K562 (cell line): ENCODE measurements around the gene HOXA2. TPM values are rescaled to one million over a fixed set of nuclear protein-coding genes. Genes with fewer than 3 reads are reported as not detected.

Source experiments
- ATAC-seq: fragments of 200-7000 bp; cut with Tn5 transposase; 3 replicates; pipeline ENCODE4 v1.9.1; 2020; ENCODE audit warnings: moderate library complexity
- BruUV-seq: library from RNA; stranded (reverse); fragments of 400-500 nt; replicated peaks from 2 replicates; lab custom pipeline; 2021; lab: Mats Ljungman, UMichigan
- CTCF ChIA-PET: fragments of 300-600 bp; formaldehyde crosslinking; extraction: SDS; loops from one replicate; lab custom pipeline; 2021; ENCODE audit warnings: low intra/inter-chr PET ratio; lab: Yijun Ruan, JAX
- POLR2A ChIA-PET: fragments of 300-600, 350-650 bp; sonication (Branson Sonifier 250); formaldehyde crosslinking; extraction: SDS; loops from one replicate; lab custom pipeline; 2021; ENCODE audit warnings: antibody characterized with exemption, inconsistent platforms; lab: Yijun Ruan, JAX
- DNase-seq, 4 experiments: peaks; one replicate each; pipeline versions ENCODE4 v3.0.0 to v3.0.0-alpha.2; 2011 to 2018; ENCODE audit warnings: low spot score in 3 of 4, mixed read lengths in 3 of 4; ENCODE audit errors: extremely low read depth in 1 of 4
- FAIRE-seq: peaks from 2 replicates; lab custom pipeline; 2011; peaks lifted over from hg19 to GRCh38; lab: Jason Lieb, UNC
- H2AFZ ChIP-seq: 2 replicates; pipeline ENCODE4 v1.6.0; 2011; ENCODE audit warnings: low read depth, low read length, control low read depth, inconsistent platforms
- H3K27ac ChIP-seq: fragments of 200-600 bp; 3 replicates; pipeline ENCODE4 v1.8.0; 2011; ENCODE audit warnings: low read depth, mild to moderate bottlenecking, control low read depth, inconsistent platforms, low read length, moderate library complexity, mixed read lengths; ENCODE audit errors: extremely low read depth
- H3K27me3 ChIP-seq, 2 experiments: fragments of 300-600 bp in 1 of 2; 2 replicates in 1 of 2; 3 replicates in 1 of 2; pipeline versions ENCODE4 v1.6.0 to v1.8.0; 2011; ENCODE audit warnings: inconsistent platforms in 2 of 2, low read length in 2 of 2, mild to moderate bottlenecking in 1 of 2, mixed read lengths in 1 of 2, moderate library complexity in 1 of 2; ENCODE audit not compliant: control insufficient read depth in 2 of 2, insufficient read depth in 2 of 2
- H3K36me3 ChIP-seq: fragments of 300-600 bp; 3 replicates; pipeline ENCODE4 v1.8.0; 2011; ENCODE audit warnings: mild to moderate bottlenecking, low read length, inconsistent platforms; ENCODE audit not compliant: control insufficient read depth, insufficient read depth
- H3K4me1 ChIP-seq, 2 experiments: fragments of 200-600 bp in 1 of 2; replicated peaks in 1 of 2; 2 replicates in 1 of 2; 3 replicates in 1 of 2; pipeline versions ENCODE4 v1.5.1 to v1.8.0; 2011; ENCODE audit warnings: inconsistent platforms in 2 of 2, low read length in 2 of 2, mild to moderate bottlenecking in 1 of 2, mixed read lengths in 1 of 2, moderate library complexity in 1 of 2; ENCODE audit not compliant: control insufficient read depth in 2 of 2, insufficient read depth in 2 of 2
- H3K4me2 ChIP-seq: 2 replicates; pipeline ENCODE4 v1.6.1; 2011; ENCODE audit warnings: low read length, control low read depth, inconsistent platforms, mixed read lengths; ENCODE audit not compliant: insufficient read depth
- H3K4me3 ChIP-seq: fragments of 200-600 bp; sonication (generic), shearing (Covaris generic); 2 replicates; pipeline ENCODE4 v1.5.1; 2016; ENCODE audit warnings: control low read depth, inconsistent platforms
- H3K79me2 ChIP-seq: fragments of 200-600 bp; 3 replicates; pipeline ENCODE4 v1.8.0; 2011; ENCODE audit warnings: low read length, inconsistent platforms; ENCODE audit not compliant: control insufficient read depth, insufficient read depth
- H3K9ac ChIP-seq, 2 experiments: 2 replicates each; pipeline versions ENCODE4 v1.6.0 to v1.6.1; 2011; ENCODE audit warnings: low read depth in 2 of 2, low read length in 2 of 2, control low read depth in 1 of 2, inconsistent platforms in 1 of 2, mild to moderate bottlenecking in 1 of 2, mixed read lengths in 1 of 2; ENCODE audit not compliant: insufficient read depth in 1 of 2
- H3K9me1 ChIP-seq: one replicate; pipeline ENCODE4 v1.6.0; 2011; ENCODE audit warnings: inconsistent platforms, mild to moderate bottlenecking, low read length, moderate library complexity; ENCODE audit not compliant: control insufficient read depth, insufficient read depth
- H3K9me3 ChIP-seq: replicated peaks from 2 replicates; pipeline ENCODE4 v1.5.1; 2011; ENCODE audit warnings: low read depth, low read length, inconsistent platforms; ENCODE audit not compliant: control insufficient read depth, insufficient read depth
- H4K20me1 ChIP-seq: replicated peaks from 2 replicates; pipeline ENCODE4 v1.6.1; 2011; ENCODE audit warnings: low read length, inconsistent platforms, mixed read lengths; ENCODE audit not compliant: control insufficient read depth, insufficient read depth
- KAT7 ChIP-seq: sonication (generic); formaldehyde crosslinking; IDR thresholded peaks from 2 replicates; pipeline ENCODE4 v1.8.0; 2022; ENCODE audit warnings: missing genetic modification reagents, mild to moderate bottlenecking, borderline replicate concordance
- WGBS: fragments of 100-300 bp; shearing (Covaris generic); methylation state at CpG from one replicate; pipeline ENCODE4 v1.1.6; 2016; ENCODE audit warnings: low coverage, mixed read lengths; ENCODE audit not compliant: insufficient coverage; ENCODE audit errors: missing lambda C conversion rate; 5-methylcytosine and 5-hydroxymethylcytosine counted together
- in situ Hi-C: fragments of 300-500 bp; cut with MboI; formaldehyde crosslinking; loops from 4 replicates; pipeline ENCODE4 v1.15.0; 2018; ENCODE audit warnings: inconsistent platforms, mixed read lengths
- intact Hi-C: fragments of 100-400 bp; cut with micrococcal nuclease; formaldehyde crosslinking; loops from 2 replicates; pipeline ENCODE4 v1.14.2; 2022
- polyA plus RNA-seq, 8 experiments: library from polyadenylated mRNA; depleted of rRNA in 4 of 8; stranded (reverse) in 5 of 8; unstranded in 3 of 8; fragments of >200 nt; fragmentation: Nextera tagmentation in 2 of 8; fragmentation: Illumina TruSeq in 1 of 8; extraction: Ambion mirVana in 2 of 8; extraction: Trizol in 1 of 8; gene quantifications; 2 replicates each; pipeline versions ENCODE4 v1.2.1 to v1.2.3, GENCODE V29; 2011 to 2014; ENCODE audit warnings: inconsistent platforms in 1 of 8, missing spikeins in 1 of 8
- total RNA-seq, 7 experiments: library from RNA; depleted of rRNA in 6 of 7; stranded (reverse); fragments of >200 nt in 6 of 7; fragmentation: Illumina TruSeq in 2 of 7; extraction: Trizol in 2 of 7; gene quantifications; 2 replicates each; pipeline versions ENCODE4 v1.2.1 to v1.2.3, GENCODE V29; 2011 to 2021; ENCODE audit warnings: low replicate concordance in 1 of 7
- TF ChIP-seq, protein P1 (sequence below), 2 experiments: fragments of 150-350 bp in 1 of 2; IDR thresholded peaks; 2 replicates each; pipeline ENCODE4 v1.6.1; 2012 to 2016; ENCODE audit warnings: low read depth in 2 of 2, low read length in 2 of 2, mild to moderate bottlenecking in 1 of 2, moderate library complexity in 1 of 2
- TF ChIP-seq, protein P2 (sequence below): fragments of 250-450 bp; sonication (Bioruptor Pico); IDR thresholded peaks from 2 replicates; pipeline ENCODE4 v1.8.0; 2021; ENCODE audit warnings: borderline replicate concordance, mild to moderate bottlenecking, moderate library complexity; ENCODE audit not compliant: poor library complexity, severe bottlenecking
- TF ChIP-seq, protein P3 (sequence below): IDR thresholded peaks from 2 replicates; pipeline ENCODE4 v1.6.1; 2012; ENCODE audit warnings: low read depth, low read length, improper control_type of control experiment, borderline replicate concordance
- TF ChIP-seq, protein P4 (sequence below), 2 experiments: fragments of 450-650 bp in 1 of 2; sonication (generic) in 1 of 2; formaldehyde crosslinking in 1 of 2; IDR thresholded peaks; 2 replicates each; pipeline versions ENCODE4 v1.7.1 to v1.9.0; 2016 to 2022; ENCODE audit warnings: inconsistent platforms in 1 of 2, mild to moderate bottlenecking in 1 of 2, missing genetic modification reagents in 1 of 2

The HOXA2 gene
- total and polyA plus RNA-seq, 9 of the 15 experiments (the other 6 are each of a cell fraction or from before 2014, with no cell fraction given): 0.04 TPM; not detected in 8

DNA sequence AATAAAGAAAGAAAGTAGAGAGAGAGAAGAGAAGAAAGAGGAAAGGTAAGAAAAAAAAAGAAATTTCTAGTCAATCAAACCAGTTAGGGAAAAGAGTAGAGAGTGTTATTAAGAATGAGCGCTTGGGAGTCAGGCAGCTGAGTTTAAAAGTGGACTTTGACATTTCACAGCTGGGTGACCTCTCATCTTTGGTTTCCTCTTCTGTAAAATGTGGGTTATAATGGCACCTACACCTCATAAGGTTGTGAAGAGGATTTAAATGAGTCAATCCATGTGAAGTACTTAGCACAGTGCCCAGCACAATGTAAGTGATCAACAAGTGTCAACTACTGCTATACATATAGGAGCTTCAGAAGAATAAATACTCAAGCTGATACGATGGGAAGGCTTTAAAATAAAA is 18.8 kb downstream of the HOXA2 start:
- ChIA-PET POLR2A (interaction anchor here (0.7 to 1.9 kb wide), 2 partner anchors 9 to 1444 kb away, joined by 3 to 7 read pairs; no protein-coding TSS in a partner anchor), CTCF (no interaction called here)
- WGBS: 0% methylated on average over 2 of the region's 2 CpGs
- ATAC-seq (no peak), DNase-seq (no peak), FAIRE-seq (no peak)
- in situ Hi-C loops (no loop called here), intact Hi-C loops (no loop called here)
- Histone ChIP-seq H2AFZ (no peak overlapping the region), H3K9ac (no peak overlapping the region), H3K79me2 (no peaks in the 10 kb centered on the region), H3K4me1 (peaks cover 0 to 6% of the 10 kb centered on the region in 2 experiments; a peak in 2 of 5 replicates), H3K27ac (no peak overlapping the region), H3K27me3 (peaks cover 11 to 16% of the 10 kb centered on the region in 2 experiments; a peak in 4 of 5 replicates), H3K9me1 (no peaks in the 10 kb centered on the region), H3K36me3 (no peaks in the 10 kb centered on the region), H3K4me2 (no peak overlapping the region), H3K4me3 (no peak overlapping the region), H4K20me1 (no peaks in the 10 kb centered on the region), H3K9me3 (no peaks in the 10 kb centered on the region)
- no TSS peak for BruUV-seq
- TF ChIP-seq, protein P1, sequence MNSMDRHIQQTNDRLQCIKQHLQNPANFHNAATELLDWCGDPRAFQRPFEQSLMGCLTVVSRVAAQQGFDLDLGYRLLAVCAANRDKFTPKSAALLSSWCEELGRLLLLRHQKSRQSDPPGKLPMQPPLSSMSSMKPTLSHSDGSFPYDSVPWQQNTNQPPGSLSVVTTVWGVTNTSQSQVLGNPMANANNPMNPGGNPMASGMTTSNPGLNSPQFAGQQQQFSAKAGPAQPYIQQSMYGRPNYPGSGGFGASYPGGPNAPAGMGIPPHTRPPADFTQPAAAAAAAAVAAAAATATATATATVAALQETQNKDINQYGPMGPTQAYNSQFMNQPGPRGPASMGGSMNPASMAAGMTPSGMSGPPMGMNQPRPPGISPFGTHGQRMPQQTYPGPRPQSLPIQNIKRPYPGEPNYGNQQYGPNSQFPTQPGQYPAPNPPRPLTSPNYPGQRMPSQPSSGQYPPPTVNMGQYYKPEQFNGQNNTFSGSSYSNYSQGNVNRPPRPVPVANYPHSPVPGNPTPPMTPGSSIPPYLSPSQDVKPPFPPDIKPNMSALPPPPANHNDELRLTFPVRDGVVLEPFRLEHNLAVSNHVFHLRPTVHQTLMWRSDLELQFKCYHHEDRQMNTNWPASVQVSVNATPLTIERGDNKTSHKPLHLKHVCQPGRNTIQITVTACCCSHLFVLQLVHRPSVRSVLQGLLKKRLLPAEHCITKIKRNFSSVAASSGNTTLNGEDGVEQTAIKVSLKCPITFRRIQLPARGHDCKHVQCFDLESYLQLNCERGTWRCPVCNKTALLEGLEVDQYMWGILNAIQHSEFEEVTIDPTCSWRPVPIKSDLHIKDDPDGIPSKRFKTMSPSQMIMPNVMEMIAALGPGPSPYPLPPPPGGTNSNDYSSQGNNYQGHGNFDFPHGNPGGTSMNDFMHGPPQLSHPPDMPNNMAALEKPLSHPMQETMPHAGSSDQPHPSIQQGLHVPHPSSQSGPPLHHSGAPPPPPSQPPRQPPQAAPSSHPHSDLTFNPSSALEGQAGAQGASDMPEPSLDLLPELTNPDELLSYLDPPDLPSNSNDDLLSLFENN (IDR thresholded peaks at IDR 0.05; ENCODE audit: low read depth in 2 of 2, low read length in 2 of 2): no peak
- TF ChIP-seq KAT7: no peak
- TF ChIP-seq, protein P2, sequence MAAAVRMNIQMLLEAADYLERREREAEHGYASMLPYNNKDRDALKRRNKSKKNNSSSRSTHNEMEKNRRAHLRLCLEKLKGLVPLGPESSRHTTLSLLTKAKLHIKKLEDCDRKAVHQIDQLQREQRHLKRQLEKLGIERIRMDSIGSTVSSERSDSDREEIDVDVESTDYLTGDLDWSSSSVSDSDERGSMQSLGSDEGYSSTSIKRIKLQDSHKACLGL (CRISPR knock-in tag): no peak
- TF ChIP-seq, protein P3, sequence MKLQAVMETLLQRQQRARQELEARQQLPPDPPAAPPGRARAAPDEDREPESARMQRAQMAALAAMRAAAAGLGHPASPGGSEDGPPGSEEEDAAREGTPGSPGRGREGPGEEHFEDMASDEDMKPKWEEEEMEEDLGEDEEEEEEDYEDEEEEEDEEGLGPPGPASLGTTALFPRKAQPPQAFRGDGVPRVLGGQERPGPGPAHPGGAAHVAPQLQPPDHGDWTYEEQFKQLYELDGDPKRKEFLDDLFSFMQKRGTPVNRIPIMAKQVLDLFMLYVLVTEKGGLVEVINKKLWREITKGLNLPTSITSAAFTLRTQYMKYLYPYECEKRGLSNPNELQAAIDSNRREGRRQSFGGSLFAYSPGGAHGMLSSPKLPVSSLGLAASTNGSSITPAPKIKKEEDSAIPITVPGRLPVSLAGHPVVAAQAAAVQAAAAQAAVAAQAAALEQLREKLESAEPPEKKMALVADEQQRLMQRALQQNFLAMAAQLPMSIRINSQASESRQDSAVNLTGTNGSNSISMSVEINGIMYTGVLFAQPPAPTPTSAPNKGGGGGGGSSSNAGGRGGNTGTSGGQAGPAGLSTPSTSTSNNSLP: no peak
- TF ChIP-seq, protein P4, sequence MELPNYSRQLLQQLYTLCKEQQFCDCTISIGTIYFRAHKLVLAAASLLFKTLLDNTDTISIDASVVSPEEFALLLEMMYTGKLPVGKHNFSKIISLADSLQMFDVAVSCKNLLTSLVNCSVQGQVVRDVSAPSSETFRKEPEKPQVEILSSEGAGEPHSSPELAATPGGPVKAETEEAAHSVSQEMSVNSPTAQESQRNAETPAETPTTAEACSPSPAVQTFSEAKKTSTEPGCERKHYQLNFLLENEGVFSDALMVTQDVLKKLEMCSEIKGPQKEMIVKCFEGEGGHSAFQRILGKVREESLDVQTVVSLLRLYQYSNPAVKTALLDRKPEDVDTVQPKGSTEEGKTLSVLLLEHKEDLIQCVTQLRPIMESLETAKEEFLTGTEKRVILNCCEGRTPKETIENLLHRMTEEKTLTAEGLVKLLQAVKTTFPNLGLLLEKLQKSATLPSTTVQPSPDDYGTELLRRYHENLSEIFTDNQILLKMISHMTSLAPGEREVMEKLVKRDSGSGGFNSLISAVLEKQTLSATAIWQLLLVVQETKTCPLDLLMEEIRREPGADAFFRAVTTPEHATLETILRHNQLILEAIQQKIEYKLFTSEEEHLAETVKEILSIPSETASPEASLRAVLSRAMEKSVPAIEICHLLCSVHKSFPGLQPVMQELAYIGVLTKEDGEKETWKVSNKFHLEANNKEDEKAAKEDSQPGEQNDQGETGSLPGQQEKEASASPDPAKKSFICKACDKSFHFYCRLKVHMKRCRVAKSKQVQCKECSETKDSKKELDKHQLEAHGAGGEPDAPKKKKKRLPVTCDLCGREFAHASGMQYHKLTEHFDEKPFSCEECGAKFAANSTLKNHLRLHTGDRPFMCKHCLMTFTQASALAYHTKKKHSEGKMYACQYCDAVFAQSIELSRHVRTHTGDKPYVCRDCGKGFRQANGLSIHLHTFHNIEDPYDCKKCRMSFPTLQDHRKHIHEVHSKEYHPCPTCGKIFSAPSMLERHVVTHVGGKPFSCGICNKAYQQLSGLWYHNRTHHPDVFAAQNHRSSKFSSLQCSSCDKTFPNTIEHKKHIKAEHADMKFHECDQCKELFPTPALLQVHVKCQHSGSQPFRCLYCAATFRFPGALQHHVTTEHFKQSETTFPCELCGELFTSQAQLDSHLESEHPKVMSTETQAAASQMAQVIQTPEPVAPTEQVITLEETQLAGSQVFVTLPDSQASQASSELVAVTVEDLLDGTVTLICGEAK (IDR thresholded peaks at IDR 0.05): no peak
- TF ChIP-seq, protein P4 (CRISPR knock-in tag; IDR thresholded peaks at IDR 0.05): no peak
